ENCODE results near the gene CCNJL.

Gene CCNJL

DNA sequence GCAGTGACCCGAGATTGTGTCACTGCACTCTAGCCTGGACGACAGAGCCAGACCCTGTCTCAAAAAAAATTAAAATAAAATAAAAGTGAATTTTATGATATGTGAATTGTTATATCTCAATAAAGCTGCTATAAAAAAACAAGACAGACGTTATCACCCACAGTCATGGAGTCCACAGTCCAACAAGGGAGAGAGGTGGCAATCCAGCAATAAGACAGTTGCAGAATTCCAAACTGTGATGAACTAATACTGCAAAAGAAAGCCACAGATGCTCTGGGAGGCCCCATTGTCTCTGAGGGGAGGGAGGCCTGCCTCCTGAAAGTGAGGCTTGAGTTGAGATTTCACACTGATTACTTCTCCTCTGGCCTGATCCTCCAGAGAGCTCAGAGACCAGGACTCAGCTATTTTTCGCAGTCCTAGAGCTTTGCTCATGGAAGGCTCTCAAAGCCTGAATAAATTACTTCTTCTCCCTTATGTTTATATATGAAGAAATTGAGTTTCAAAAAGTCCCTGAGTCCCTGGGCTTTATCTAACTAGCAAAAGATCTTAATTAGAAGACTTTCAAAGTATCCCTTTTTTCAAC is 28.0 kb downstream of the CCNJL start:
- ChIA-PET CTCF (interaction anchor here (0.7 kb wide), 1 partner anchor 32 kb away, joined by 3 read pairs; no protein-coding TSS in a partner anchor), POLR2A (ENCODE audit: low non-redundant PET) (no interaction called here)
- TF ChIP-seq, protein P1, sequence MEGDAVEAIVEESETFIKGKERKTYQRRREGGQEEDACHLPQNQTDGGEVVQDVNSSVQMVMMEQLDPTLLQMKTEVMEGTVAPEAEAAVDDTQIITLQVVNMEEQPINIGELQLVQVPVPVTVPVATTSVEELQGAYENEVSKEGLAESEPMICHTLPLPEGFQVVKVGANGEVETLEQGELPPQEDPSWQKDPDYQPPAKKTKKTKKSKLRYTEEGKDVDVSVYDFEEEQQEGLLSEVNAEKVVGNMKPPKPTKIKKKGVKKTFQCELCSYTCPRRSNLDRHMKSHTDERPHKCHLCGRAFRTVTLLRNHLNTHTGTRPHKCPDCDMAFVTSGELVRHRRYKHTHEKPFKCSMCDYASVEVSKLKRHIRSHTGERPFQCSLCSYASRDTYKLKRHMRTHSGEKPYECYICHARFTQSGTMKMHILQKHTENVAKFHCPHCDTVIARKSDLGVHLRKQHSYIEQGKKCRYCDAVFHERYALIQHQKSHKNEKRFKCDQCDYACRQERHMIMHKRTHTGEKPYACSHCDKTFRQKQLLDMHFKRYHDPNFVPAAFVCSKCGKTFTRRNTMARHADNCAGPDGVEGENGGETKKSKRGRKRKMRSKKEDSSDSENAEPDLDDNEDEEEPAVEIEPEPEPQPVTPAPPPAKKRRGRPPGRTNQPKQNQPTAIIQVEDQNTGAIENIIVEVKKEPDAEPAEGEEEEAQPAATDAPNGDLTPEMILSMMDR (conservative IDR thresholded peaks at IDR 0.05; ENCODE audit: low read depth), result no peak
- DNase-seq (ENCODE audit: low spot score), result no peak
- H3K27ac ChIP-seq, result no peak overlapping the region

DNA sequence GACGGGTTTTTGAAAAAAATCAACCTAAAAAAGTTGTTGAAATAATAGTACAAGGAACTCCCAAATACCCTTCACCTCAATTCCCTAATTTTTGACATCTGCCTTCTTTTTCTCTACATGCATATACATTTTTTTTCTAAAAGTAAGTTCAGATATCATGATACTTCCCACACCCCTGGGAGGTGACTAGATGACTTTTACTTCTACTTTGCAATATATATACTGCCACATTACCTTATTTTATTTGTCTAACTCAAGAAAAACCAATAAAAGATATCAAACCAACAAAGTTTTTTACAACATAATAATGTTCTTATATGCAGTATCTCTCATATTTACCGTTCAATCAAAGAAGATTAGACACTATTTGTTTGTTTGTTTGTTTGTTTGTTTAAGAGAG is 31.1 kb downstream of the CCNJL start:
- TF ChIP-seq, protein P1 (conservative IDR thresholded peaks at IDR 0.05; ENCODE audit: low read depth), result no peak
- ChIA-PET POLR2A (ENCODE audit: low non-redundant PET) (no interaction called here), CTCF (no interaction called here)
- no peak overlapping the region for H3K27ac ChIP-seq
- DNase-seq (ENCODE audit: low spot score), result no peak

DNA sequence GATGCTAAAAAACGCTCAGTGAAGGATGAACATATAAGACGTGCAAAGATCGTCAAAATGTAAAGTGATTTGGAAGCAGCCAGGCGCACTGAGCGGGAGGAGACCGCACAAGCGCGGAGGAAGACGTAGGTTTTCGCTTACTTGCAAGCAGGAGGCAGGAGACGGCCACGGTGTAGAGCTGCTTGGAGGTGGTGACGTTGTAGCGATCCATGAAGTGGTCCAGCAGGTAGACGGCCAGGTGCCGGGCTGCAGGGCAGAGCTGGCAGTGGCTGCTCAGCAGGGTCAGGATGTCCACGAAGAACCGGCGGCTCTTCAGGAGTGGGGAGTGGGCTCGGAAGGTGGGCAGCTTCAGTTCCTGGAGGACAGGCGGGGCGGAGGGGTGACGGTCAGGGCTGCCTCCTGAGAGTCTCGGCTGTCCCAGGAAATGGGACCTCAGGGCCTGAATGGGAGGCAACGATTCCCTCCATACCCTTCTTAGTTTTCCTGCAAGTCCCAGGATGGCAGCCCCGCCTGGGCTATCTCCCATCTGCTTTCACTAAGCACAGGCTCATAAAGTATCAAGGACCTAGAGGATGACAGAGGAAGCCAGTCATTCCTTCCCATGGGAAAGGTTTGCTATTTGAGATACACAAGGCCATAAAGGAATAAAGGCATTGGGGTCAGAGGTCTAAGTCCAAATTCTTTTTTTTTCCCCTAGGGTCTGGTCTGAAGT is 31.8 kb downstream of the CCNJL start:
- CTCF ChIA-PET, result no interaction called here
- no peak overlapping the region for H3K27ac ChIP-seq
- DNase-seq (ENCODE audit: low spot score), result no peak
- TF ChIP-seq, protein P1 (conservative IDR thresholded peaks at IDR 0.05; ENCODE audit: low read depth), result no peak
- POLR2A ChIA-PET (ENCODE audit: low non-redundant PET), result no interaction called here

DNA sequence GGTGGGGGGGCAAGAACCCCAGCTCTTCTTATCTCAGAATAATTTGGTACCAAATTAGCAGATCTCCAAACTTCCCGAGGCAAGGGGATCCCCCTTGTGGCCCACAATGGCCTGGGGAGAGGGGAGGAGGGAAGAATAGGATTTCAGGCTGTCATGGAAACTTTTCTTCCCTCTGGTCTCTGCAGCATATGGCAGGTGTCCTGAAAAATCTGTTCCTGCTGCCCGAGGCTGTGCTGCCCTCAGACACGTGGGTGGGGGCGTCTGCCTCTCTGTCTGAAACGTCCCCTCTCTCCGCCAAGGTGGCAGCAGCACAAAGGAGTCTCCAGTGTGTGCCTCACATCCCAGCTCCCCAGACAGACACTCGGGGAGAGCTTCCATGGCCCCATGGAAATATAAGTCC is 34.0 kb downstream of the CCNJL start:
- no peak overlapping the region for H3K27ac ChIP-seq
- ChIA-PET CTCF (interaction anchor here (1.2 kb wide), 1 partner anchor 79 kb away, joined by 3 read pairs; no protein-coding TSS in a partner anchor), POLR2A (ENCODE audit: low non-redundant PET) (no interaction called here)
- TF ChIP-seq, protein P1 (conservative IDR thresholded peaks at IDR 0.05; ENCODE audit: low read depth), result no peak
- DNase-seq (ENCODE audit: low spot score), result no peak

DNA sequence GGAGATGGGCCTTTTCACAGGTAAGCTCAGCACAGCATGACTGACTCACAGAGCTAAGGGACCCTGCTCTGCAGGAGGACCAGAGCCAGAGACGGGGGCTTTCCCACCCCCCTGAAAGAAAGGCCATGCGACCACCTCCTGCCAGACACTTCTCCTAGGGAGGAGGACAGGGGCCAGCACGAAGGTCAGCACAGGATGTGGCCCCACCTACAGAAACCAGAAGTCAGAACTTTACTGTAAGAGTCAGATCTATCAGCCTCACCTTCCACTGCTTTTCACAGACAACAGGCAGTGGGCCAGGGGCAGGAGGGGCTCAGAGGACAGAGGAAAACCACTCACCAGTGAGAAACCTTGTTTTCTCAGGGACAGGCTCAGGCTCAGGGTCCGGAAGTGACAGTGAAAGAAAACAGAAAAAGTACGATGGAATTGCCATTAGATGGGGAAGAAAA is 37.9 kb downstream of the CCNJL start:
- TF ChIP-seq, protein P1 (conservative IDR thresholded peaks at IDR 0.05; ENCODE audit: low read depth), result no peak
- DNase-seq (ENCODE audit: low spot score), result no peak
- ChIA-PET CTCF (no interaction called here), POLR2A (ENCODE audit: low non-redundant PET) (no interaction called here)
- no peak overlapping the region for H3K27ac ChIP-seq

DNA sequence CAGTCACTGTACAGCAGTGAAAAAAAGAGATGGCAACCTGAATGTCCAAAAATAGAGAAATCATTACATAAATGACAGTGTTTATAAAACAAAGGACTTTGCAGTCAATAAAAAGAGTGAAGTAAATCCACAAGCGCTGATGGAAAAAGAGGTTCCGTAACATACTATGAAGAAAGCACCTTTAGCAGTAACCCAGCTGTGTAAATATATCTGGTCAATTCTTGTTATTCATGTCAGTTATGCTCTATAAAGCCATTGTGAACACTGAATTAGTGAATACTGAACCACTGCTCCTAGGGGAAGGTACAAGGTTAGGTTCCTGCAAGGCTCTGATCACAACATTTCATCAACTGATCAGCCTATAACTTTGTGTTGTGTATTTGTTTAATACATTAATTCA is 39.5 kb downstream of the CCNJL start:
- TF ChIP-seq, protein P1 (conservative IDR thresholded peaks at IDR 0.05; ENCODE audit: low read depth), result no peak

More for the DNA sequence above, 39.5 kb downstream of the CCNJL start:
- CTCF ChIA-PET, result interaction anchor here (0.7 kb wide), 1 partner anchor 11 kb away, joined by 3 read pairs; no protein-coding TSS in a partner anchor
- H3K27ac ChIP-seq, result no peak overlapping the region
- no peak for DNase-seq (ENCODE audit: low spot score)
- POLR2A ChIA-PET (ENCODE audit: low non-redundant PET), result no interaction called here
